HEK293 (cell line): ENCODE data around the gene UVSSA.
A peak's percentile ranks its signal among the peaks of the same experiment; 100 is the strongest.

ENCODE experiments used
- CTCF ChIA-PET: fragments of 350-600 bp; formaldehyde crosslinking; extraction: SDS; loops from one replicate; lab custom pipeline; 2021; ENCODE audit warnings: antibody characterized with exemption; lab: Yijun Ruan, JAX
- POLR2A ChIA-PET: fragments of 300-600 bp; formaldehyde crosslinking; extraction: SDS; loops from one replicate; lab custom pipeline; 2020; ENCODE audit warnings: antibody characterized with exemption, inconsistent platforms; lab: Yijun Ruan, JAX
- H3K27ac ChIP-seq: fragments of 200-500 bp; sonication (Bioruptor generic); 2 replicates; pipeline ENCODE4 v1.5.1; 2014; ENCODE audit warnings: low read depth, low read length, control low read depth, inconsistent platforms; ENCODE audit errors: extremely low read depth
- H3K36me3 ChIP-seq, 2 experiments: fragments of 200-500 bp in 1 of 2; sonication (Bioruptor generic) in 1 of 2; 1 replicate in 1 of 2; 2 replicates in 1 of 2; pipeline ENCODE4 v1.5.1; 2014 to 2017; ENCODE audit warnings: inconsistent platforms in 2 of 2, low read length in 2 of 2; ENCODE audit not compliant: control insufficient read depth in 2 of 2, insufficient read depth in 1 of 2
- H3K4me1 ChIP-seq: fragments of 200-500 bp; sonication (Bioruptor generic); 2 replicates; pipeline ENCODE4 v1.5.1; 2014; ENCODE audit warnings: mild to moderate bottlenecking, low read length, inconsistent platforms; ENCODE audit not compliant: control insufficient read depth, insufficient read depth
- H3K4me3 ChIP-seq: 2 replicates; pipeline ENCODE4 v1.5.1; 2011; ENCODE audit warnings: low read depth, mild to moderate bottlenecking, control low read depth, low read length, moderate library complexity
- H3K9me3 ChIP-seq: fragments of 200-500 bp; sonication (Bioruptor generic); 2 replicates; pipeline ENCODE4 v1.5.1; 2014; ENCODE audit warnings: low read depth, low read length, inconsistent platforms; ENCODE audit not compliant: control insufficient read depth, insufficient read depth
- BCL11A ChIP-seq: fragments of 450-650 bp; formaldehyde crosslinking; IDR thresholded peaks from 2 replicates; pipeline ENCODE4 v1.5.1; 2016; ENCODE audit warnings: low read depth, missing biosample characterization, missing genetic modification characterization
- HOXC10 ChIP-seq: sonication (generic); formaldehyde crosslinking; IDR thresholded peaks from 2 replicates; pipeline ENCODE4 v1.8.1; 2023; ENCODE audit warnings: mild to moderate bottlenecking, missing genetic modification reagents
- KLF16 ChIP-seq: fragments of 450-650 bp; formaldehyde crosslinking; IDR thresholded peaks from 2 replicates; pipeline ENCODE4 v1.5.1; 2017; ENCODE audit warnings: missing biosample characterization, missing genetic modification characterization
- KLF8 ChIP-seq: fragments of 450-650 bp; formaldehyde crosslinking; IDR thresholded peaks from 2 replicates; pipeline ENCODE4 v1.5.1; 2016; ENCODE audit warnings: missing biosample characterization, missing genetic modification characterization
- MEIS1 ChIP-seq: sonication (generic); formaldehyde crosslinking; IDR thresholded peaks from 2 replicates; pipeline ENCODE4 v1.8.1; 2022; ENCODE audit warnings: missing genetic modification reagents, mild to moderate bottlenecking, borderline replicate concordance
- RBAK ChIP-seq: fragments of 450-650 bp; formaldehyde crosslinking; IDR thresholded peaks from 2 replicates; pipeline ENCODE4 v1.5.1; 2016; ENCODE audit warnings: missing biosample characterization, missing genetic modification characterization
- ZFHX2 ChIP-seq: fragments of 450-650 bp; formaldehyde crosslinking; conservative IDR thresholded peaks from 2 replicates; pipeline ENCODE4 v1.5.1; 2016; ENCODE audit warnings: missing biosample characterization, missing genetic modification characterization
- ZFP69B ChIP-seq: fragments of 450-650 bp; formaldehyde crosslinking; IDR thresholded peaks from 2 replicates; pipeline ENCODE4 v1.5.1; 2016; ENCODE audit warnings: missing biosample characterization, missing genetic modification characterization
- ZIC2 ChIP-seq: fragments of 450-650 bp; formaldehyde crosslinking; IDR thresholded peaks from 2 replicates; pipeline ENCODE4 v1.5.1; 2016; ENCODE audit warnings: missing biosample characterization, missing genetic modification characterization
- ZNF155 ChIP-seq: fragments of 450-650 bp; formaldehyde crosslinking; IDR thresholded peaks from 2 replicates; pipeline ENCODE4 v1.5.1; 2016; ENCODE audit warnings: missing biosample characterization, missing genetic modification characterization
- ZNF16 ChIP-seq: fragments of 450-650 bp; formaldehyde crosslinking; IDR thresholded peaks from 2 replicates; pipeline ENCODE4 v1.5.1; 2016; ENCODE audit warnings: low read depth, missing biosample characterization, missing genetic modification characterization
- ZNF266 ChIP-seq: fragments of 450-650 bp; formaldehyde crosslinking; IDR thresholded peaks from 2 replicates; pipeline ENCODE4 v1.5.1; 2016; ENCODE audit warnings: missing biosample characterization, missing genetic modification characterization, low read depth
- ZNF324 ChIP-seq: fragments of 450-650 bp; formaldehyde crosslinking; IDR thresholded peaks from 2 replicates; pipeline ENCODE4 v1.5.1; 2016; ENCODE audit warnings: missing biosample characterization, missing genetic modification characterization
- ZNF341 ChIP-seq: fragments of 450-650 bp; formaldehyde crosslinking; IDR thresholded peaks from 2 replicates; pipeline ENCODE4; 2016; ENCODE audit warnings: low read depth, missing biosample characterization, missing genetic modification characterization
- ZNF366 ChIP-seq: fragments of 450-650 bp; formaldehyde crosslinking; conservative IDR thresholded peaks from 2 replicates; pipeline ENCODE4 v1.5.1; 2016; ENCODE audit warnings: missing biosample characterization, missing genetic modification characterization
- ZNF37A ChIP-seq: fragments of 450-650 bp; IDR thresholded peaks from 2 replicates; pipeline ENCODE4 v1.5.1; 2018; ENCODE audit warnings: missing biosample characterization, missing genetic modification characterization
- ZNF404 ChIP-seq: fragments of 450-650 bp; formaldehyde crosslinking; IDR thresholded peaks from 2 replicates; pipeline ENCODE4 v1.5.1; 2017; ENCODE audit warnings: missing biosample characterization, missing genetic modification characterization
- ZNF48 ChIP-seq: fragments of 450-650 bp; formaldehyde crosslinking; IDR thresholded peaks from 2 replicates; pipeline ENCODE4 v1.5.1; 2016; ENCODE audit warnings: missing biosample characterization, missing genetic modification characterization
- ZNF596 ChIP-seq: fragments of 450-650 bp; IDR thresholded peaks from 2 replicates; pipeline ENCODE4 v1.5.0; 2018; ENCODE audit warnings: missing biosample characterization, mild to moderate bottlenecking, missing genetic modification characterization, moderate library complexity
- ZNF654 ChIP-seq: fragments of 450-650 bp; formaldehyde crosslinking; IDR thresholded peaks from 2 replicates; pipeline ENCODE4 v1.5.1; 2016; ENCODE audit warnings: low read depth, missing biosample characterization, missing genetic modification characterization
- ZNF664 ChIP-seq: fragments of 450-650 bp; formaldehyde crosslinking; IDR thresholded peaks from 2 replicates; pipeline ENCODE4 v1.5.1; 2016; ENCODE audit warnings: missing biosample characterization, missing genetic modification characterization
- ZNF701 ChIP-seq: fragments of 450-650 bp; formaldehyde crosslinking; IDR thresholded peaks from 2 replicates; pipeline ENCODE4 v1.5.1; 2016; ENCODE audit warnings: missing biosample characterization, missing genetic modification characterization
- ZNF837 ChIP-seq: fragments of 450-650 bp; formaldehyde crosslinking; IDR thresholded peaks from 2 replicates; pipeline ENCODE4 v1.5.1; 2016; ENCODE audit warnings: missing biosample characterization, missing genetic modification characterization
- TF ChIP-seq, protein P1 (sequence below): fragments of 450-650 bp; formaldehyde crosslinking; IDR thresholded peaks from 2 replicates; pipeline ENCODE4 v1.5.1; 2016; ENCODE audit warnings: missing biosample characterization, missing genetic modification characterization, borderline replicate concordance
- TF ChIP-seq, protein P2 (sequence below): fragments of 450-650 bp; formaldehyde crosslinking; IDR thresholded peaks from 2 replicates; pipeline ENCODE4 v1.5.1; 2017; ENCODE audit warnings: missing biosample characterization, missing genetic modification characterization

UVSSA gene

DNA sequence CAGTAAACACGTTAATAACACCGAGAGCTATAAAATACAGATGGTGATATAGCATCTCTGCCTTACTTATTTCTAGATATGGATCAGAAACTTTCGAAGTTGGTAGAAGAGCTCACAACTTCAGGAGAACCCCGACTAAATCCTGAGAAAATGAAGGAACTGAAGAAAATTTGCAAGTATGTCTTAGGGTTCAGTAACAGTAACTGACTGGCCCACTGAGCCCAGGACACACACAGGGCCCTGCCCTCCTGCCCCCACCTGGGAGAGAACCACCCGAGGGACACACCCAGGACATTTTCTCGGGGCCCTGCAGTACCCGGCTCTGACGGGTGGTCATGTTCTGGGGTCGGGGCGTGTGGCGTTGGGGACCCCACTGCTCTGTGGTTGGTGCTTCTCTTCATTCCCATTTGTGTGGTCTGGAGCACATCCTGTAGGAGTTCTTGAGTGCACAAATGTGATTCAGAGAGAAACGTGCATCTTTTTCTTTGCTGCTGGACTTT is 1.1 kb downstream of the UVSSA start (continued):
- TF ChIP-seq ZFP69B (no peak), ZNF366 (tag by site-specific recombination) (no peak), ZNF404 (tag by site-specific recombination) (no peak), ZNF324 (no peak), ZNF155 (no peak), ZNF654 (tag by site-specific recombination) (no peak)
- TF ChIP-seq, all 188 proteins: peak for 0

DNA sequence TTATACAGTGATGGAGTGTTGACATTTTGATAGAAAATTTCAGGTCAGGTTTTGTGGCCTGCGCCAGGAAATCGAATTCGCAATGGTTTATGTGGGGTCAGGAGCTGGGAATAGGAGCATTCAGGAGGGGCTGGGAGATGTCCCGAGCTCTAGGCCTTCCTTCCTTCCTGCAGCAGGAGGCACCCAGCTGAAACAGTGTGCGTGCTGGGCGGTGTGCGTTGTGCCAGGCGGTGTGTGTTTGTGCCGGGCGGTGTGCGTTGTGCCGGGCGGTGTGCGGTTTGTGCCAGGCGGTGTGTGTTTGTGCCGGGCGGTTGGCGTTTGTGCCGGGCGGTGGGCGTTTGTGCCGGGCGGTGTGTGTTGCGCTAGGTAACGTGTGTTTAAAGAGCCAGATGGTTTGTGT is 1.7 kb downstream of the UVSSA start:
- no peak for TF ChIP-seq ZNF837
- no peak for TF ChIP-seq RBAK (tag by site-specific recombination)
- no peak for TF ChIP-seq ZIC2 (tag by site-specific recombination)
- no peak for TF ChIP-seq ZNF48 (tag by site-specific recombination)
- TF ChIP-seq ZNF596 = no peak

DNA sequence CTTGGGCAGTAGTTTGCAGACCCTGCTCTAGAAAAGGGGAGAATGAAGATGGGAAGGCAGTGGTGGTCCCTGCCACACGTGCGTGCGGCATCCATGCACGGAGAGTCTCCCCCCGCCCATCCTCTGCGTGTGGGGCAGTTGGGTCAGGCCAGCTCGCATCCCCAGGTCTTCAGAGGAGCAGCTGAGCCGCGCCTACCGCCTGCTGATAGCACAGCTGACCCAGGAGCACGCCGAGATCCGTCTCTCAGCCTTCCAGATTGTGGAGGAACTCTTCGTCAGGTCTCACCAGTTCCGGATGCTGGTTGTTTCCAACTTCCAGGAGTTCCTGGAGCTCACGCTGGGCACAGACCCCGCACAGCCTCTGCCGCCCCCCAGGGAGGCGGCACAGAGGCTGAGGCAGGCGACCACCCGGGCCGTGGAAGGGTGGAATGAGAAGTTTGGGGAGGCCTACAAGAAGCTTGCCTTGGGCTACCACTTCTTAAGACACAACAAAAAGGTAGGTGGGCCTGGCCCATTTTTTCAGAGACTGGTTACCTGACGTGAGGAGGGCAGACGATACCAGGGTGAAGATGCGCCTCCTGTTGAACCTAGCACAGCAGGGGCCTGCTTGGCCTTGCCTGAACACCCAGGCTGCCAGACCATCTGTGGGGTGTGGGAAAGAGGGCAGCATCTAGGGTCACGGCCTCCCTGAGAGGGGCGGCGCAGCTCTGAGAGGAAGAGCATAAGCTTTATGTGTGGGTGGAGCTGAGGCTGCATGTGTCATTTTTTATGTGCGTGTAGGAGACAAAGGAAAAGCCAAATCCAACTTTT is 2.6 kb downstream of the UVSSA start:
- Histone ChIP-seq H3K27ac (no peak overlapping the region), H3K9me3 (no peaks in the 10 kb centered on the region), H3K4me1 (no peaks in the 10 kb centered on the region), H3K36me3 (peaks cover 0 to 35% of the 10 kb centered on the region in 2 experiments; a peak in 1 of 3 replicates), H3K4me3 (no peak overlapping the region)
- ChIA-PET CTCF (interaction anchor here (0.6 kb wide), 2 partner anchors 164 to 370 kb away, joined by 3 to 4 read pairs; no protein-coding TSS in a partner anchor), POLR2A (no interaction called here)
- peak; percentile 28; the same call in 1 of the 2 replicates for TF ChIP-seq ZNF341 (tag by site-specific recombination)
- TF ChIP-seq ZFHX2 (tag by site-specific recombination) = 0 out of 2 replicates have a peak, but pooled peaks have one; percentile 10
- no peak for TF ChIP-seq KLF8 (tag by site-specific recombination)

More for the DNA sequence above, 1.7 kb downstream of the UVSSA start:
- peaks cover 0 to 33% of the 10 kb centered on the region in 2 experiments; a peak in 1 of 3 replicates for H3K36me3 ChIP-seq
- H3K27ac ChIP-seq = no peak overlapping the region
- no peak overlapping the region for H3K4me3 ChIP-seq
- no peaks in the 10 kb centered on the region for H3K4me1 ChIP-seq
- ChIA-PET CTCF (interaction anchor here (0.6 to 1.7 kb wide), 2 partner anchors 218 to 370 kb away, joined by 3 to 5 read pairs; no protein-coding TSS in a partner anchor), POLR2A (no interaction called here)
- no peaks in the 10 kb centered on the region for H3K9me3 ChIP-seq

DNA sequence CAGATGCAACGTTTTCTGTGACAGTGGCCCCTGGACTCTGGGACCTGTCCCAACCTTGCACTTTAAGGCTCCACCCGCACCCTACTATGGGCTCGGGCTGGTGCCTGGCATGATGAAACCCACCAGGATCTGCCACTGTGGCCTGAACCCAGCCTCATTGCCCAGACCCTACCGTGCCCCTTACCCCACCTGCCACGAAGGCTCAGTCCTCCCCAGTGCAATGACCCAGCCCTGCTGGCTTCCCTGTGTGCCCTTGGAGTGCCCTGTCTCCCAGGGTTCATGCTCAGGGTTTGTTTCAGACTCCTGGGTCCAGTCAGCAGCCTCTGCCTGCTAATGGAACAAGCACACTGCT is 3.1 kb downstream of the UVSSA start:
- Histone ChIP-seq H3K36me3 (peaks cover 0 to 41% of the 10 kb centered on the region in 2 experiments; a peak in 1 of 3 replicates), H3K27ac (no peak overlapping the region), H3K9me3 (no peaks in the 10 kb centered on the region), H3K4me3 (no peak overlapping the region), H3K4me1 (no peaks in the 10 kb centered on the region)
- TF ChIP-seq HOXC10 (CRISPR knock-in tag) (no peak), ZNF701 (no peak), ZNF664 (tag by site-specific recombination) (no peak), ZNF16 (tag by site-specific recombination) (no peak), ZNF37A (tag by site-specific recombination) (no peak), MEIS1 (CRISPR knock-in tag) (no peak), KLF16 (tag by site-specific recombination) (no peak), BCL11A (tag by site-specific recombination) (no peak), ZNF266 (tag by site-specific recombination) (no peak)
- TF ChIP-seq, protein P1, sequence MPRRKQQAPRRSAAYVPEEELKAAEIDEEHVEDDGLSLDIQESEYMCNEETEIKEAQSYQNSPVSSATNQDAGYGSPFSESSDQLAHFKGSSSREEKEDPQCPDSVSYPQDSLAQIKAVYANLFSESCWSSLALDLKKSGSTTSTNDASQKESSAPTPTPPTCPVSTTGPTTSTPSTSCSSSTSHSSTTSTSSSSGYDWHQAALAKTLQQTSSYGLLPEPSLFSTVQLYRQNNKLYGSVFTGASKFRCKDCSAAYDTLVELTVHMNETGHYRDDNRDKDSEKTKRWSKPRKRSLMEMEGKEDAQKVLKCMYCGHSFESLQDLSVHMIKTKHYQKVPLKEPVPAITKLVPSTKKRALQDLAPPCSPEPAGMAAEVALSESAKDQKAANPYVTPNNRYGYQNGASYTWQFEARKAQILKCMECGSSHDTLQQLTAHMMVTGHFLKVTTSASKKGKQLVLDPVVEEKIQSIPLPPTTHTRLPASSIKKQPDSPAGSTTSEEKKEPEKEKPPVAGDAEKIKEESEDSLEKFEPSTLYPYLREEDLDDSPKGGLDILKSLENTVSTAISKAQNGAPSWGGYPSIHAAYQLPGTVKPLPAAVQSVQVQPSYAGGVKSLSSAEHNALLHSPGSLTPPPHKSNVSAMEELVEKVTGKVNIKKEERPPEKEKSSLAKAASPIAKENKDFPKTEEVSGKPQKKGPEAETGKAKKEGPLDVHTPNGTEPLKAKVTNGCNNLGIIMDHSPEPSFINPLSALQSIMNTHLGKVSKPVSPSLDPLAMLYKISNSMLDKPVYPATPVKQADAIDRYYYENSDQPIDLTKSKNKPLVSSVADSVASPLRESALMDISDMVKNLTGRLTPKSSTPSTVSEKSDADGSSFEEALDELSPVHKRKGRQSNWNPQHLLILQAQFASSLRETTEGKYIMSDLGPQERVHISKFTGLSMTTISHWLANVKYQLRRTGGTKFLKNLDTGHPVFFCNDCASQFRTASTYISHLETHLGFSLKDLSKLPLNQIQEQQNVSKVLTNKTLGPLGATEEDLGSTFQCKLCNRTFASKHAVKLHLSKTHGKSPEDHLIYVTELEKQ (tag by site-specific recombination) = no peak
- TF ChIP-seq, protein P2, sequence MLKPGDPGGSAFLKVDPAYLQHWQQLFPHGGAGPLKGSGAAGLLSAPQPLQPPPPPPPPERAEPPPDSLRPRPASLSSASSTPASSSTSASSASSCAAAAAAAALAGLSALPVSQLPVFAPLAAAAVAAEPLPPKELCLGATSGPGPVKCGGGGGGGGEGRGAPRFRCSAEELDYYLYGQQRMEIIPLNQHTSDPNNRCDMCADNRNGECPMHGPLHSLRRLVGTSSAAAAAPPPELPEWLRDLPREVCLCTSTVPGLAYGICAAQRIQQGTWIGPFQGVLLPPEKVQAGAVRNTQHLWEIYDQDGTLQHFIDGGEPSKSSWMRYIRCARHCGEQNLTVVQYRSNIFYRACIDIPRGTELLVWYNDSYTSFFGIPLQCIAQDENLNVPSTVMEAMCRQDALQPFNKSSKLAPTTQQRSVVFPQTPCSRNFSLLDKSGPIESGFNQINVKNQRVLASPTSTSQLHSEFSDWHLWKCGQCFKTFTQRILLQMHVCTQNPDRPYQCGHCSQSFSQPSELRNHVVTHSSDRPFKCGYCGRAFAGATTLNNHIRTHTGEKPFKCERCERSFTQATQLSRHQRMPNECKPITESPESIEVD = no peak
- ChIA-PET POLR2A (no interaction called here), CTCF (interaction anchor here (0.6 to 1.0 kb wide), 2 partner anchors 164 to 279 kb away, joined by 3 to 4 read pairs; no protein-coding TSS in a partner anchor)
